HL-60 (cell line): Measurements from ENCODE around the gene MICALL2.

Experiments
- DNase-seq, 2 experiments: peaks; one replicate each; pipeline ENCODE4 v3.0.0-alpha.2; 2010 to 2020; ENCODE audit warnings: low read depth in 1 of 2, low spot score in 1 of 2
- H3K27ac ChIP-seq: fragments of 250-450 bp; sonication (Bioruptor Pico); replicated peaks from 2 replicates; pipeline ENCODE4 v1.5.1; 2020; ENCODE audit warnings: mild to moderate bottlenecking, moderate library complexity
- H3K27me3 ChIP-seq: fragments of 250-450 bp; sonication (Bioruptor Pico); 2 replicates; pipeline ENCODE4 v1.5.1; 2021; ENCODE audit warnings: mild to moderate bottlenecking, moderate library complexity; ENCODE audit not compliant: insufficient read depth, poor library complexity, severe bottlenecking
- H3K4me3 ChIP-seq: replicated peaks from 2 replicates; pipeline ENCODE4 v1.5.1; 2011; ENCODE audit warnings: mild to moderate bottlenecking, control low read depth, low read length; ENCODE audit not compliant: insufficient read depth
- CTCF ChIP-seq: IDR thresholded peaks from one replicate; pipeline ENCODE4 v1.5.1; 2011; ENCODE audit warnings: low read length, control low read depth, inconsistent platforms; ENCODE audit not compliant: insufficient read depth
- GABPA ChIP-seq: IDR thresholded peaks from 2 replicates; pipeline ENCODE4 v1.6.1; 2012; ENCODE audit warnings: low read depth
- POLR2AphosphoS5 ChIP-seq: IDR thresholded peaks from 2 replicates; pipeline ENCODE4 v1.6.1; 2012; ENCODE audit warnings: low read depth
- REST ChIP-seq: IDR thresholded peaks from 2 replicates; pipeline ENCODE4 v1.6.1; 2012; ENCODE audit warnings: low read depth; ENCODE audit not compliant: insufficient replicate concordance
- SPI1 ChIP-seq: IDR thresholded peaks from 2 replicates; pipeline ENCODE4 v1.6.1; 2012; ENCODE audit warnings: low read depth, mild to moderate bottlenecking, borderline replicate concordance

MICALL2 gene

GRCh38 chr7:1483079-1483478 lies 23.8 kb upstream of the MICALL2 start:
- no peaks in the 10 kb centered on the region for H3K27me3 ChIP-seq
- H3K4me3 ChIP-seq: no peak overlapping the region
- no peak for TF ChIP-seq CTCF
- TF ChIP-seq REST: no peak
- no peak for TF ChIP-seq POLR2AphosphoS5
- no peak for TF ChIP-seq SPI1
- no peak for TF ChIP-seq GABPA
- DNase-seq: no peak
- no peak overlapping the region for H3K27ac ChIP-seq

- no peak for TF ChIP-seq POLR2AphosphoS5
- no peak for TF ChIP-seq SPI1
- no peak for TF ChIP-seq GABPA
- no peak for TF ChIP-seq CTCF
- no peak for TF ChIP-seq REST
- H3K4me3 ChIP-seq: no peak overlapping the region
- H3K27ac ChIP-seq: no peak overlapping the region
- H3K27me3 ChIP-seq: no peaks in the 10 kb centered on the region
- no peak for DNase-seq
Measured at GRCh38 chr7:1481300-1481699, 22.0 kb upstream of the MICALL2 start.

GRCh38 chr7:1480670-1481069 lies 21.4 kb upstream of the MICALL2 start:
- Histone ChIP-seq H3K27ac (no peak overlapping the region), H3K4me3 (no peak overlapping the region), H3K27me3 (no peaks in the 10 kb centered on the region)
- no peak for DNase-seq
- TF ChIP-seq REST: no peak
- TF ChIP-seq CTCF: no peak
- TF ChIP-seq SPI1: no peak
